ENCODE measurements around the gene NMNAT2. TPM values are rescaled to one million over a fixed set of nuclear protein-coding genes. Genes with fewer than 3 reads are reported as not detected.

Gene NMNAT2
- polyA plus RNA-seq, 1 experiment: 0.19 TPM

DNA sequence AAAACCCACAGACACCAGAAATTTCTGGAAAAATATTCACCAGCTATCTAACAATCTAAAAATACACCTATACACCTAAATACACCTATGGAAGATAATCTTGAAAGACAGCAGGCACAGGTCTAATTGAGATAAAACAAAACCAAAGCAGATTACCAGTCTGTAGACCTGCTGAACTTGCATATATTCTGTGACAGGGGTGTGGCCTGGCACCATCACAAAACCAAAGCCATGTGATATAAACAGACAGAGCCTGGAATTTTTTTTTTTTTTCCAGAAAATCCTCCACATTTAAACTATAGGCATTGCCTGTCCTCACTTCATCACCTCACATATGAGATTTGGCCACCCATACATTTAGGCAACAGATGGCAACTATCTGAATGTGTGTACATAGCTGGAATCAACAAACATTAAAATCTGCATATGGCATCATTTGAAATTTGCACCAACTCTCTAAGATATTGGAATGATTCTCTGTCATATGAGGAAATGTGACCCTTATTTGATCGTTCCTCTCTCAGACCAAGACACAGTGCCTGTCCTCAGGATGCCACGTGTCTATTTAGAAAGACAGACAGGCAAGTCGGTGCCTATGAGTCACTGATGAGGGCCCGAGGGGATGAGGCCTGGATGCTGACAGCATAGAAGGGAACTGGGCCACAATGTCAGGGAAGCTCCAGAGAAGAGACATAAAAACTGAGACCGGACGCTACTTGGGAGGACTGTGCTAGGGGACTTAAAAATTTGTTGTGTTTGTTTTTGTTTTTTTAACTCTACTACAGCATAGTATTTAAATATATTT is 32.6 kb downstream of the NMNAT2 start:
- Histone ChIP-seq H3K27ac (ENCODE audit: low read depth, low read length) (no peak overlapping the region), H3K9me3 (ENCODE audit: control insufficient read depth, insufficient read depth, low read length) (no peaks in the 10 kb centered on the region), H3K27me3 (ENCODE audit: control insufficient read depth, insufficient read depth, low read length) (peaks cover 10% of the 10 kb centered on the region), H3K4me3 (ENCODE audit: low read depth, low read length) (no peak overlapping the region)
- CTCF ChIA-PET: no interaction called here
- POLR2A ChIA-PET: no interaction called here
- no peak for DNase-seq (ENCODE audit: low read depth, low spot score)
- TF ChIP-seq, protein P1, sequence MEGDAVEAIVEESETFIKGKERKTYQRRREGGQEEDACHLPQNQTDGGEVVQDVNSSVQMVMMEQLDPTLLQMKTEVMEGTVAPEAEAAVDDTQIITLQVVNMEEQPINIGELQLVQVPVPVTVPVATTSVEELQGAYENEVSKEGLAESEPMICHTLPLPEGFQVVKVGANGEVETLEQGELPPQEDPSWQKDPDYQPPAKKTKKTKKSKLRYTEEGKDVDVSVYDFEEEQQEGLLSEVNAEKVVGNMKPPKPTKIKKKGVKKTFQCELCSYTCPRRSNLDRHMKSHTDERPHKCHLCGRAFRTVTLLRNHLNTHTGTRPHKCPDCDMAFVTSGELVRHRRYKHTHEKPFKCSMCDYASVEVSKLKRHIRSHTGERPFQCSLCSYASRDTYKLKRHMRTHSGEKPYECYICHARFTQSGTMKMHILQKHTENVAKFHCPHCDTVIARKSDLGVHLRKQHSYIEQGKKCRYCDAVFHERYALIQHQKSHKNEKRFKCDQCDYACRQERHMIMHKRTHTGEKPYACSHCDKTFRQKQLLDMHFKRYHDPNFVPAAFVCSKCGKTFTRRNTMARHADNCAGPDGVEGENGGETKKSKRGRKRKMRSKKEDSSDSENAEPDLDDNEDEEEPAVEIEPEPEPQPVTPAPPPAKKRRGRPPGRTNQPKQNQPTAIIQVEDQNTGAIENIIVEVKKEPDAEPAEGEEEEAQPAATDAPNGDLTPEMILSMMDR (IDR thresholded peaks at IDR 0.05; ENCODE audit: low read depth, low read length): no peak

- TF ChIP-seq, protein P1 (IDR thresholded peaks at IDR 0.05; ENCODE audit: low read depth, low read length): no peak
- POLR2A ChIA-PET: no interaction called here
- H3K27ac ChIP-seq (ENCODE audit: low read depth, low read length): no peak overlapping the region
- H3K9me3 ChIP-seq (ENCODE audit: control insufficient read depth, insufficient read depth, low read length): no peaks in the 10 kb centered on the region
- no peaks in the 10 kb centered on the region for H3K27me3 ChIP-seq (ENCODE audit: control insufficient read depth, insufficient read depth, low read length)
- DNase-seq (ENCODE audit: low read depth, low spot score): no peak
- H3K4me3 ChIP-seq (ENCODE audit: low read depth, low read length): no peak overlapping the region
- CTCF ChIA-PET: interaction anchor here (0.6 kb wide), 1 partner anchor 11 kb away, joined by 3 read pairs; no protein-coding TSS in a partner anchor
Measured at GRCh38 chr1:183379951-183380350, 38.2 kb downstream of the NMNAT2 start.

DNA sequence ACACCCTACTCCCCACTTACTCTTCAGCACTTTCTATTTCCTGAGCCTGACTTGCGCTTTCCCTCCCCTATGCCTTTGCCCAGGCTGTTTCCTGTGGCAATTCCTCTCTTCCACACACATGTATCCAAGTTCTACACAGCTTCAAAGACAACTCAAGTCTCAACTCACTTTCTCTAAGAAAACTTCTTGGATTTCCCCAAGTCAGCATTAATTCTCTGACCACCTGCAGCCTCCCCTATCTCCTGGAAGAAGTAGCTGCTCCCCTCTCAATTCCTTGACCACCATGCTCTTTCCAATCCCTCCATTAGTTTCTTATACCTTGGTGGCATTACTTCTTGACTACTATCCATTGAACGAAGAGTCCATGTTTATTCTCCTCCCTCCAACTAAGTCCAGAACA is 42.8 kb downstream of the NMNAT2 start:
- CTCF ChIA-PET: no interaction called here
- TF ChIP-seq, protein P1 (IDR thresholded peaks at IDR 0.05; ENCODE audit: low read depth, low read length): no peak
- Histone ChIP-seq H3K9me3 (ENCODE audit: control insufficient read depth, insufficient read depth, low read length) (no peaks in the 10 kb centered on the region), H3K27me3 (ENCODE audit: control insufficient read depth, insufficient read depth, low read length) (peaks cover 11% of the 10 kb centered on the region), H3K4me3 (ENCODE audit: low read depth, low read length) (no peak overlapping the region), H3K27ac (ENCODE audit: low read depth, low read length) (no peak overlapping the region)
- no peak for DNase-seq (ENCODE audit: low read depth, low spot score)
- POLR2A ChIA-PET: no interaction called here

GRCh38 chr1:183374825-183375224 is 43.4 kb downstream of the NMNAT2 start:
- Histone ChIP-seq H3K9me3 (ENCODE audit: control insufficient read depth, insufficient read depth, low read length) (no peaks in the 10 kb centered on the region), H3K27ac (ENCODE audit: low read depth, low read length) (no peak overlapping the region), H3K4me3 (ENCODE audit: low read depth, low read length) (no peak overlapping the region), H3K27me3 (ENCODE audit: control insufficient read depth, insufficient read depth, low read length) (peaks cover 13% of the 10 kb centered on the region)
- ChIA-PET CTCF (no interaction called here), POLR2A (interaction anchor here (0.6 kb wide), 1 partner anchor 421 kb away, joined by 5 read pairs; no protein-coding TSS in a partner anchor)
- DNase-seq (ENCODE audit: low read depth, low spot score): no peak
- TF ChIP-seq, protein P1 (IDR thresholded peaks at IDR 0.05; ENCODE audit: low read depth, low read length): no peak

DNA sequence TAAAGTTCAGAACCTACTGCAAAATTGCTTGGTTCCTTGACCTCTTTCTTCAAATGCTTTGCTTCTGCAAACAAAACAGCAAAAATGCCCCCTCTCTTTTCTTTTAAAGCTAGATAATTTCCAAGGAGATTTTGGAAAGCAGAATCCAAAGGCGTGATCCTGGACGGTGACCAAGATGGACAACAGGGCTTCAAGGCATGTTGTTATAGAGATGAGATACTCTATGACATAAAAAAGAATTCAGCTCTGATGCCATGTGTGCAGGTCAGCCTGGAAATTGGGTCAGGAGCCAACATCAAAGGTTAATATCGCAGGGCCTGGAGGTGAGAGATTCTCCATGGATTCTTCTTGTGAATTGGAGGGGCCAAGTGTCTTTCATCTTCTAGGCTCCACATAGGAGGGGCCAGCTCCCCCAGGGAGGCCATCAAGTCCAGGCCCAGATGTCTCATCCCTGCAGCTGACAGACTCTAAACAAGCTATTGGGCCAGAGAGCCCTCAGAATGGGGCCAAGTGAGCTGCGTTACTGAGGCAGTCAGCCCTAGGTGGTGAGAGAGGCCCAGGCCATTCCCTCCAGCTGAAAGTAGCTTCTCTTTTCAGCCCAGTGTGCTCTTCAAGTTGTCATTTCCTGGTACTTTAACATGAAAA is 45.5 kb downstream of the NMNAT2 start:
- ChIA-PET CTCF (no interaction called here), POLR2A (no interaction called here)
- H3K9me3 ChIP-seq (ENCODE audit: control insufficient read depth, insufficient read depth, low read length): no peaks in the 10 kb centered on the region
- TF ChIP-seq, protein P1 (IDR thresholded peaks at IDR 0.05; ENCODE audit: low read depth, low read length): no peak
- H3K27me3 ChIP-seq (ENCODE audit: control insufficient read depth, insufficient read depth, low read length): peaks cover 14% of the 10 kb centered on the region
- H3K27ac ChIP-seq (ENCODE audit: low read depth, low read length): no peak overlapping the region
- no peak overlapping the region for H3K4me3 ChIP-seq (ENCODE audit: low read depth, low read length)
- no peak for DNase-seq (ENCODE audit: low read depth, low spot score)

Data from AG04450 (cell line).